ENCODE data around the gene CBY3.
"Not testable (repeated sequence)": the region's sequence is repeated elsewhere in the genome, so short reads cannot be mapped to it uniquely, and the experiment has no call there.

CBY3 gene

GRCh38 chr5:179680780-179681401 is at the start of gene CBY3:
CBY3 (minus strand) TSS chr5:179681034; CDS start chr5:179680918, 116 bp downstream.
- DNase-seq (ENCODE audit: low read depth in 2 of 3, low spot score in 1 of 3): no peak

- DNase-seq (ENCODE audit: low read depth in 2 of 3, low spot score in 1 of 3): no peak
Observed at GRCh38 chr5:179730356-179730755, 49.5 kb upstream of the CBY3 start.

GRCh38 chr5:179729727-179730126 is 48.9 kb upstream of the CBY3 start:
- DNase-seq (ENCODE audit: low read depth in 2 of 3, low spot score in 1 of 3): no peak

- no peak for DNase-seq (ENCODE audit: low read depth in 2 of 3, low spot score in 1 of 3)
Observed at GRCh38 chr5:179729303-179729702, 48.5 kb upstream of the CBY3 start.

GRCh38 chr5:179727106-179727505 is 46.3 kb upstream of the CBY3 start:
- DNase-seq (ENCODE audit: low read depth in 2 of 3, low spot score in 1 of 3): no peak

GRCh38 chr5:179724163-179724562 is 43.3 kb upstream of the CBY3 start:
- no peak for DNase-seq (ENCODE audit: low read depth in 2 of 3, low spot score in 1 of 3)

- DNase-seq (ENCODE audit: low read depth in 2 of 3, low spot score in 1 of 3): no peak
Observed at GRCh38 chr5:179720222-179720621, 39.4 kb upstream of the CBY3 start.

- no peak for DNase-seq (ENCODE audit: low read depth in 2 of 3, low spot score in 1 of 3)
Observed at GRCh38 chr5:179716286-179716685, 35.5 kb upstream of the CBY3 start.

- DNase-seq (ENCODE audit: low read depth in 2 of 3, low spot score in 1 of 3): no peak
Observed at GRCh38 chr5:179700401-179700918, 19.6 kb upstream of the CBY3 start.

- peak; percentile 21 to 49 (median 25) for DNase-seq (ENCODE audit: low read depth in 2 of 3, low spot score in 1 of 3)
Observed at GRCh38 chr5:179699616-179700237, 18.9 kb upstream of the CBY3 start.

GRCh38 chr5:179698935-179699615 is 18.2 kb upstream of the CBY3 start, which contains the start of gene CANX:
CANX (plus strand) TSS chr5:179698967; CDS start chr5:179705682, 6,715 bp downstream.
- no peak for DNase-seq (ENCODE audit: low read depth in 2 of 3, low spot score in 1 of 3)

GRCh38 chr5:179697993-179698934 is 17.4 kb upstream of the CBY3 start:
- peak; percentile 97 to 99 (median 99) for DNase-seq (ENCODE audit: low read depth in 2 of 3, low spot score in 1 of 3)

GRCh38 chr5:179697543-179697942 is 16.7 kb upstream of the CBY3 start:
- not testable (repeated sequence) for DNase-seq (ENCODE audit: low read depth in 2 of 3, low spot score in 1 of 3)

- DNase-seq (ENCODE audit: low read depth in 2 of 3, low spot score in 1 of 3): no peak
Observed at GRCh38 chr5:179697108-179697507, 16.3 kb upstream of the CBY3 start.

- DNase-seq (ENCODE audit: low read depth in 2 of 3, low spot score in 1 of 3): no peak
Observed at GRCh38 chr5:179696603-179697002, 15.8 kb upstream of the CBY3 start.

GRCh38 chr5:179694561-179694960 is 13.7 kb upstream of the CBY3 start:
- no peak for DNase-seq (ENCODE audit: low read depth in 2 of 3, low spot score in 1 of 3)

GRCh38 chr5:179689212-179689611 is 8.4 kb upstream of the CBY3 start:
- not testable (repeated sequence) for DNase-seq (ENCODE audit: low read depth in 2 of 3, low spot score in 1 of 3)

- no peak for DNase-seq (ENCODE audit: low read depth in 2 of 3, low spot score in 1 of 3)
Observed at GRCh38 chr5:179680014-179680779, 637 bp downstream of the CBY3 start.

- DNase-seq (ENCODE audit: low read depth in 2 of 3, low spot score in 1 of 3): peak; percentile 52 to 70 (median 62)
Observed at GRCh38 chr5:179679014-179679674, 1.7 kb downstream of the CBY3 start.

Measured in stimulated activated CD4-positive, alpha-beta T cell treated with anti-CD3 and anti-CD28 coated beads, Interleukin-12 subunit alpha, Interleukin-12 subunit beta, amount 100 ng/mL, for 48 hours (primary cell).